CD4-positive, CD25-positive, alpha-beta regulatory T cell (primary cell): ENCODE measurements around the gene RABL2B. TPM values are rescaled to one million over a fixed set of nuclear protein-coding genes. Genes with fewer than 3 reads are reported as not detected.

ENCODE experiments used
- ATAC-seq, 2 donors: fragments of 150-1000 bp; cut with Tn5 transposase; one replicate each; pipeline ENCODE4 v1.10.0; 2021; ENCODE audit warnings: low read depth in 2 of 2, moderate number of reproducible peaks in 2 of 2, moderate library complexity in 1 of 2
- DNase-seq, 3 donors: peaks; one replicate each; pipeline versions ENCODE4 v3.0.0 to v3.0.0-alpha.2; 2012 to 2022; ENCODE audit warnings: mixed read lengths in 1 of 3
- H3K27ac ChIP-seq: one replicate; pipeline ENCODE4 v1.7.0; 2013; ENCODE audit warnings: mild to moderate bottlenecking, low read length; ENCODE audit not compliant: insufficient read depth, poor library complexity, severe bottlenecking
- H3K27me3 ChIP-seq: one replicate; pipeline ENCODE4 v1.7.0; 2013; ENCODE audit warnings: low read length; ENCODE audit not compliant: control insufficient read depth, insufficient read depth
- H3K36me3 ChIP-seq: one replicate; pipeline ENCODE4 v1.7.0; 2013; ENCODE audit warnings: mild to moderate bottlenecking, low read length, moderate library complexity; ENCODE audit not compliant: control insufficient read depth, insufficient read depth
- H3K4me1 ChIP-seq: 2 replicates; pipeline ENCODE4 v1.7.0; 2013; ENCODE audit warnings: mild to moderate bottlenecking, low read length; ENCODE audit not compliant: insufficient read depth, control insufficient read depth, poor library complexity, severe bottlenecking
- H3K4me3 ChIP-seq: one replicate; pipeline ENCODE4 v1.7.0; 2013; ENCODE audit warnings: low read depth, mild to moderate bottlenecking, low read length, moderate library complexity
- H3K9me3 ChIP-seq, 2 experiments: 1 replicate in 1 of 2; 2 replicates in 1 of 2; pipeline ENCODE4 v1.7.0; 2013; ENCODE audit warnings: low read length in 2 of 2, mild to moderate bottlenecking in 1 of 2, moderate library complexity in 1 of 2; ENCODE audit not compliant: control insufficient read depth in 2 of 2
- H3K27ac Mint-ChIP-seq, 3 donors: one replicate each; pipeline ENCODE4 v1.8.0; 2020 to 2022; ENCODE audit warnings: mild to moderate bottlenecking in 3 of 3, mixed read lengths in 3 of 3, moderate library complexity in 2 of 3
- H3K27me3 Mint-ChIP-seq: one replicate; pipeline ENCODE4 v1.8.0; 2022; ENCODE audit warnings: mild to moderate bottlenecking, mixed read lengths
- H3K36me3 Mint-ChIP-seq: one replicate; pipeline ENCODE4 v1.8.0; 2020; ENCODE audit warnings: mixed read lengths
- H3K4me1 Mint-ChIP-seq, 4 donors: one replicate each; pipeline ENCODE4 v1.8.0; 2020 to 2022; ENCODE audit warnings: mixed read lengths in 4 of 4, mild to moderate bottlenecking in 1 of 4
- H3K4me3 Mint-ChIP-seq, 4 donors: one replicate each; pipeline ENCODE4 v1.8.0; 2020 to 2022; ENCODE audit warnings: mild to moderate bottlenecking in 4 of 4, mixed read lengths in 4 of 4, moderate library complexity in 3 of 4
- H3K9me3 Mint-ChIP-seq, 7 donors: one replicate each; pipeline ENCODE4 v1.8.0; 2020 to 2022; ENCODE audit warnings: mixed read lengths in 7 of 7, mild to moderate bottlenecking in 3 of 7, moderate library complexity in 2 of 7
- polyA plus RNA-seq, 4 donors: library from polyadenylated mRNA; unstranded; fragments of 300-500 nt; fragmentation: Illumina TruSeq; gene quantifications; one replicate each; pipeline ENCODE4 v1.2.3, GENCODE V29; 2021
- total RNA-seq: library from RNA; stranded (reverse); gene quantifications from one replicate; pipeline ENCODE4 v1.2.3, GENCODE V29; 2022

Gene RABL2B
- total and polyA plus RNA-seq, 5 donors from 2014 or later = 14.8 to 45.3 (median 22.2) TPM

DNA sequence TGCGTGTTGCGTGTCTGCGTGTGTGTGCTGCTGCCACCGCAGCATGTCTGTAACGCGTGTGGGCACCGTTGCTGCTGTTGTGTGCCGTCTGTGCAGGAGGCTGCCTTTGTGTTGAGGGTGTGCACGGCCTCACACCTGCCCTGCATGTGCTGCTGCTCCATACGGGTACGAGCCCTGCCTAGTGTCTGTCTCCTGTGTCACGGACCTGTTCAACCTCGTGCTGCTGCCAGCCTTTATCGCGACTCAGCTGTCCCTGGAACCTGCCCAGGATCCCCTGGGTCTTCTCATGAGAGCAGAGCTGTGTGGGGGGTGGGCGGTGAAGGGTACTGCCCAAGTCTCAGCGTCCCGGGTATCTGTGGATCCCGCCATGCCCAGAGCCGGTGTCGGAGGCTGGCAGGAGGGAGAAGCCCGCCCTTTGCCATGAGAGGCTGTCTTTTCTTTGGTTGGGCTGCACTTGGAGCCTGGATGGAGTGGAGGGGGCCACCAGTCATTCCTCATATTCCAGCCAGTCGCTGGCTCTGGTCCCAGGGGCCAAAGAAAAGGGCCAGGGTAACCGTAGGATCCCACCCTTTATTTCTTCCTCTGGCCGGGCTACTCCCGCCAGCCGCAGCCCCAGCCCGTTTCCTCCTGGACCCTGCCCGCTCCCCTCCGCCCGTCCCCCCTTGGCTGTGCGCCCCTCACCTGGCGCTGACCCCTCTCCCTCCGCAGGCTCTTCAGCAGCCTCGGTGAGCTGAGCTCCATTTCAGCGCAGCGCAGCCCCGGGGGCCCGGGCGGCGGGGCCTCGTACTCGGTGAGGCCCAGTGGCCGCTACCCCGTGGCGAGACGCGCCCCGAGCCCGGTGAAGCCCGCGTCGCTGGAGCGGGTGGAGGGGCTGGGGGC lies 53.2 kb downstream of the RABL2B start:
- Histone ChIP-seq H3K9me3 (no peaks in the 10 kb centered on the region), H3K27me3 (no peaks in the 10 kb centered on the region), H3K36me3 (no peaks in the 10 kb centered on the region), H3K27ac (no peak overlapping the region), H3K4me3 (no peak overlapping the region), H3K4me1 (no peaks in the 10 kb centered on the region)
- peaks cover 0 to 5% (median 0%) of the 10 kb centered on the region in 4 donors for H3K4me1 Mint-ChIP-seq
- no peaks in the 10 kb centered on the region for H3K36me3 Mint-ChIP-seq
- no peak for DNase-seq
- no peak for ATAC-seq
- no peak overlapping the region for H3K4me3 Mint-ChIP-seq
- H3K9me3 Mint-ChIP-seq = no peaks in the 10 kb centered on the region
- no peak overlapping the region for H3K27ac Mint-ChIP-seq
- H3K27me3 Mint-ChIP-seq = no peaks in the 10 kb centered on the region

DNA sequence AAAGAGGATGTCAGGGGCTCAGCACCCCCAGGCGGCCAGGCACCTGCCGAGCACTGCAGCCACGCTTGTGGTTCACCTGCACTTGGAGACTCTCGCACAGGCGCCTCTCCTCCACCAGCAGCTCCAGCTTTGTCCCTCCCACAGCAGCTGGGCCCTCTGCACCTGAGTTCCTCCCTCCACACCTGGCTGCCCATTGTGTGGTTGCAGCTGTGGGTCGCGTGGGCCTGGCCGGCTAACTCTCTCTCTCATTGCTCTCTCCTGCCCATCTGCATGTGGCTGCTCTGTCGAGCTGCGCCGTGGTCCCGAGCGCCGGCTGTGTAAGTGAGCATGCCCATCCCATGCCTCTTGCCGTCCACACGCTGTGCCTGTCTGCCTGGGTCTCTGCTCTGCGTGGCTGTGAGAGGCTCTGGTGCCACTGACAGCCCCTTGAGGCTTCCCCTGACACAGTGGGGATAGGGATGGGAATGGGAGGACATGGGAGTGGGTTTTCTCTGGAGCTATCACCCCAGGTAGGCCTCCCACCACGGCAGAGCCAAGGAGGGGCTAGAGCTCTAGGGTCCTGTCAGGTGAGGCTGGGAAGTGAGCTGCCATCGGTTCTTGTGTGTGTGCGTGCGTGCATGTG lies 53.9 kb downstream of the RABL2B start:
- Histone ChIP-seq H3K27me3 (no peaks in the 10 kb centered on the region), H3K4me3 (no peak overlapping the region), H3K9me3 (no peaks in the 10 kb centered on the region), H3K27ac (no peak overlapping the region), H3K36me3 (no peaks in the 10 kb centered on the region), H3K4me1 (no peaks in the 10 kb centered on the region)
- DNase-seq (no peak), ATAC-seq (no peak)
- Mint-ChIP-seq H3K4me3 (no peak overlapping the region), H3K27ac (no peak overlapping the region), H3K9me3 (no peaks in the 10 kb centered on the region), H3K36me3 (no peaks in the 10 kb centered on the region), H3K4me1 (peaks cover 0 to 5% (median 0%) of the 10 kb centered on the region in 4 donors), H3K27me3 (no peaks in the 10 kb centered on the region)

DNA sequence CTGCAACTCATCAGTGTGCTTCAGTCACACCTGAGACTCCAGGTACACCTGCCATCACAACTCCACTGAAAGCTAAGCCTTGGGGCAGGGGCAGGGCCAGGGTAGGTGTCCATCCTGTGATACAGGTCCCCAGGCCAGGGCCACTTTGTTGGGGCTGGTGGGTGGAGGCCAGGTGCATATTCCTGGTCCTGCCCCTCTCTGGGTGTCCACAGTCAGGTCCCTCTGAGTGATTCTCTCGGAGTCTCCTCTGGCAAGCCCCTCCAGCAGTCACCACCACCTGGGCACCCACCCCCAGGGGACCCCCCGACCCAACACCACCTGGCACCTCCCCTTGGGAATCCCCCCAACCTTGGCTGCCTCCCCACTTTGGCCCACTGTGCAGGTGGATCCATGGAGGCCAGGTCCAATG lies 54.9 kb downstream of the RABL2B start:
- H3K27ac ChIP-seq = no peak overlapping the region
- peaks cover 0 to 7% (median 0%) of the 10 kb centered on the region in 4 donors for H3K4me1 Mint-ChIP-seq
- H3K9me3 Mint-ChIP-seq = no peaks in the 10 kb centered on the region
- H3K27me3 Mint-ChIP-seq = no peaks in the 10 kb centered on the region
- H3K36me3 Mint-ChIP-seq = no peaks in the 10 kb centered on the region
- no peaks in the 10 kb centered on the region for H3K27me3 ChIP-seq
- H3K36me3 ChIP-seq = no peaks in the 10 kb centered on the region
- ATAC-seq (no peak), DNase-seq (no peak)
- no peaks in the 10 kb centered on the region for H3K4me1 ChIP-seq
- H3K27ac Mint-ChIP-seq = no peak overlapping the region
- no peak overlapping the region for H3K4me3 ChIP-seq
- H3K9me3 ChIP-seq = no peaks in the 10 kb centered on the region
- H3K4me3 Mint-ChIP-seq = no peak overlapping the region

DNA sequence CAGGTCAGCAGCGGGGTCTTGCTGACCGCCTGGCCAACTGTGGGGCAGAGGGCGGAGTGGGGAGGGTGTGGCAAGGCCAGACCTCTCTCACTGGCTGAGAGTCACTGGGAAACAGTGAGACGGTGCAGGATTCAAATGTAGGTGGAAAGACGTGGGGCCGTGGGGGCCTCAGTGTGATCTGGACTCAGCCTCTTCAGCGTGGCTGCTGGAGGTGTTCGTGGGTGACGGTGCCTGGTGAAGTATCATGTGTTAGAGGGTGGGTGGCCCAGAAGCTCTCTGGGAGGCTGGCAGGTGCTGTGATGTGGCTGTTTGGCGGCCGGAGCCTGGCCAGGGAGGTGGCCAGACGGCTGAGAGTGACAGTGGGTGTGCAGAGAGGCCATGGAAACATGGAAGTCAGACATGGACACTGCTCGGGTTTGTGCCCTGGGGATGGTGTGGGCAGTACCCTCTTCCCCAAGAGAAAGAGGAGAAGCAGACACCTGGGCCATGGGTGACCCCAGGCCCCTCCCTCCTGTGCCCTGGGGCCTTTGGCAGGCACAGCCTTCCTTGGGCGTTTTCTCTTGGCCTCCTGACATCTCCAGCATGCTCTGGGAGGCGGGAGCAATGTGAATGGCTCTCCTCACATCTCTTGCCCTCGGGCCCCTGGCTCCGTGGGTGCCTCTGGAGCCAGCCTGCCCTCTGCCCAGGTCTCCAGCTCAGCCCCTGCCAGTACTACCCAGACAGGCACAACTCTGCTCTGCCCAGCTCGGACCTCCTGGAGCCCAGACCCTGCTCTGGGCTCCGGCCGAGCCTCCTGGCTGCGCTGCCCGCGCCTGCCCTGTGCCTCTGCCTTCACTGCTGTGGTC lies 55.5 kb downstream of the RABL2B start:
- Histone ChIP-seq H3K27ac (no peak overlapping the region), H3K9me3 (no peaks in the 10 kb centered on the region), H3K36me3 (no peaks in the 10 kb centered on the region), H3K4me1 (no peaks in the 10 kb centered on the region), H3K4me3 (no peak overlapping the region), H3K27me3 (no peaks in the 10 kb centered on the region)
- no peak overlapping the region for H3K4me3 Mint-ChIP-seq
- peaks cover 0 to 7% (median 0%) of the 10 kb centered on the region in 4 donors for H3K4me1 Mint-ChIP-seq
- DNase-seq (no peak), ATAC-seq (no peak)
- H3K27ac Mint-ChIP-seq = peak overlapping the region in 1 of 3 donors; percentile 81
- peaks cover 3% of the 10 kb centered on the region for H3K27me3 Mint-ChIP-seq
- no peaks in the 10 kb centered on the region for H3K9me3 Mint-ChIP-seq
- H3K36me3 Mint-ChIP-seq = no peaks in the 10 kb centered on the region

DNA sequence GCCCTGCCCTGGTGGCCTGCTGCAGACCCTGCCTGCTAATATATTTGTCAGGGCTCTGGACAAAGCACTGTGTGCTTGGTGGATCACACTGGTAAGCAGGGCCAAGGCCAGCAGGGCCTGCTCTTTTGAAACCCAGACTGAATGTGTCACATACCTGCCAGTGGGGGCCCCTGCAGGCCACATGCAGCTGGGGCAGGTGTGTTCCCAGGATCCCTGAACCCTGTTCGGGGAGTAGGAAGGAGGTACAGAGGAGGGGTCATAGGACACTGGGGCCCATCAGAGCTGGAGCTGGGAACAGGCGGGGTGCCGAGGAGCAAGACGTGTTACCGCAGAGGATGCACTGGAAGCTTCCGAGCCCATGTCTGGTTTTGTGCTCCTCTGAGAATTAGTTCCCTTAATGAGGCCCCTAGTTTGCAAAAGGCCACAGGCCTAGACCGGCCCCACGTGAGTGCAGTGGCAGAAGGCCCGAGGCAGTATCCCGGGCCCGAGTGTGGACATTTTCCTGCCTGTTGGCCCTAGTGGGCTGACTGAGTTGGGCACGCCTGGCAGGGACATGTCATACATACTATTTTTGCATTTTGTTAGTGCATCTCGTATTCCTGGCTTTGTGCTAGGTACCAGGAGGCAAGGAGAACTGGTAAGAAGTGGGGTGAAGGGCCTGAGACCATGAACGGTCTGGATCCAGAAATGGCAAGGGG lies 56.6 kb downstream of the RABL2B start:
- DNase-seq (no peak), ATAC-seq (no peak)
- H3K9me3 ChIP-seq = no peaks in the 10 kb centered on the region
- Mint-ChIP-seq H3K9me3 (no peaks in the 10 kb centered on the region), H3K27ac (peak overlapping the region in 1 of 3 donors; percentile 81), H3K4me3 (no peak overlapping the region), H3K27me3 (peaks cover 5% of the 10 kb centered on the region), H3K4me1 (peaks cover 0 to 2% (median 0%) of the 10 kb centered on the region in 4 donors), H3K36me3 (no peaks in the 10 kb centered on the region)
- no peaks in the 10 kb centered on the region for H3K36me3 ChIP-seq
- H3K4me3 ChIP-seq = no peak overlapping the region
- H3K4me1 ChIP-seq = no peaks in the 10 kb centered on the region
- no peaks in the 10 kb centered on the region for H3K27me3 ChIP-seq
- no peak overlapping the region for H3K27ac ChIP-seq

DNA sequence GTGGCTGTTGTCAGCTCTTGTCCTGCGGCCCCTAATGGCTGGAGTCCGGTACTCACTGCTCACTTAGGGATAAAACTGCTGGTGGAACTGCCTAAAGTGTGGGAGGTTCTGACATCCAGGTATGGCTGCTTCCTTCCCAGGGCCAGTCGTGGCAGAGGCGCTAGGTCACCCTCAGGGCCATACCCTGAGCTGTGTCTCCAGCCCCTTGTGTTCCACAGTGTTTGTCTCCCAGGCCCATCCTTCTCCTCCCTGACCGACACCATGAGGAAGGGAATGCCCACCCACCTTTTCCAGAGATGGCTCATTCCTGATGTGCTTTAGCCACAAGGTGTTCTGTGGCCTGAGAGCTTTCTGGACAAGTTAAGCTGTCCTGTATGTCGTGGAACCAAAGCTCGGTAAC lies 57.8 kb downstream of the RABL2B start:
- Mint-ChIP-seq H3K4me3 (no peak overlapping the region), H3K36me3 (no peaks in the 10 kb centered on the region), H3K27me3 (peaks cover 5% of the 10 kb centered on the region), H3K9me3 (no peaks in the 10 kb centered on the region), H3K4me1 (peaks cover 0 to 2% (median 0%) of the 10 kb centered on the region in 4 donors), H3K27ac (no peak overlapping the region)
- H3K27ac ChIP-seq = no peak overlapping the region
- no peaks in the 10 kb centered on the region for H3K27me3 ChIP-seq
- no peaks in the 10 kb centered on the region for H3K36me3 ChIP-seq
- H3K4me3 ChIP-seq = no peak overlapping the region
- no peaks in the 10 kb centered on the region for H3K4me1 ChIP-seq
- ATAC-seq (no peak), DNase-seq (no peak)
- H3K9me3 ChIP-seq = no peaks in the 10 kb centered on the region

DNA sequence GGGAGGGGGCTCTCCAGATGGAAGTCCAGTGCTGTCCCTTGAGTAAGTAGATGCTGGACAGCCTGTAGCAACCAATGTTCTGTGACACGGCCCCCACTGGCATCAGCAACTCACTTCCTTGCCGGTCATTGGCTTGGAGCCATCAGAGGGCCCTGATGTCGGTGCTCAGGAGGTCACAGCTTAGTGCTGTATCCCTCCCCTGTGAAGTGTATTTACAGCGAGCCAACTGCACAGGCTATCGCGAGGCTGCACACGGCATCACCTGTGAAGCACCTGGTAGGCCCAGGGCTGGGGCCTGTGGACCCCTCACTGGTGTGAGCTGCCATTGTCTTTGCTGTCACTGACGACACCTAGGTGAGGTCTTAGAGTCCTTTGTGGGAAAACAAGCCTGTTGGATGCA lies 58.8 kb downstream of the RABL2B start:
- no peak overlapping the region for H3K4me3 Mint-ChIP-seq
- peaks cover 0 to 2% (median 0%) of the 10 kb centered on the region in 4 donors for H3K4me1 Mint-ChIP-seq
- Histone ChIP-seq H3K4me3 (no peak overlapping the region), H3K36me3 (no peaks in the 10 kb centered on the region), H3K4me1 (no peaks in the 10 kb centered on the region), H3K9me3 (no peaks in the 10 kb centered on the region), H3K27me3 (no peaks in the 10 kb centered on the region), H3K27ac (no peak overlapping the region)
- H3K9me3 Mint-ChIP-seq = no peaks in the 10 kb centered on the region
- H3K36me3 Mint-ChIP-seq = no peaks in the 10 kb centered on the region
- ATAC-seq (no peak), DNase-seq (no peak)
- H3K27ac Mint-ChIP-seq = no peak overlapping the region
- H3K27me3 Mint-ChIP-seq = peaks cover 5% of the 10 kb centered on the region
